H1 (cell line): ENCODE measurements around the gene SPINK1. TPM values are rescaled to one million over a fixed set of nuclear protein-coding genes. Genes with fewer than 3 reads are reported as not detected.
A peak's percentile ranks its signal among the peaks of the same experiment; 100 is the strongest.

Experiments used
- CTCF ChIA-PET: fragments of 300-600 bp; sonication (Branson Sonifier 250); formaldehyde crosslinking; loops from one replicate; lab custom pipeline; 2021; ENCODE audit not compliant: partially characterized antibody; lab: Charles Lee
- POLR2A ChIA-PET: fragments of 300-600 bp; sonication (Branson Sonifier 250); formaldehyde crosslinking; loops from one replicate; lab custom pipeline; 2021; ENCODE audit warnings: inconsistent platforms; ENCODE audit not compliant: partially characterized antibody; lab: Charles Lee
- DNase-seq, 2 experiments: peaks; one replicate each; pipeline versions ENCODE4 v3.0.0 to v3.0.0-alpha.2; 2010 to 2022; ENCODE audit warnings: low spot score in 2 of 2, low read depth in 1 of 2, mixed read lengths in 1 of 2
- FAIRE-seq: peaks from 2 replicates; lab custom pipeline; 2011; peaks lifted over from hg19 to GRCh38; lab: Jason Lieb, UNC
- H2AFZ ChIP-seq: 2 replicates; pipeline ENCODE4 v1.8.1; 2012; ENCODE audit warnings: low read length, inconsistent platforms
- H2AK5ac ChIP-seq: 2 replicates; pipeline ENCODE4 v1.6.1; 2013; ENCODE audit warnings: low read depth, low read length
- H2BK120ac ChIP-seq: replicated peaks from 2 replicates; pipeline ENCODE3; 2013; ENCODE audit warnings: low read depth, low read length, inconsistent platforms
- H2BK12ac ChIP-seq: 2 replicates; pipeline ENCODE4 v1.6.1; 2013; ENCODE audit warnings: low read depth, low read length
- H2BK15ac ChIP-seq: 2 replicates; pipeline ENCODE4 v1.6.1; 2013; ENCODE audit warnings: low read length
- H2BK20ac ChIP-seq: 2 replicates; pipeline ENCODE4 v1.6.1; 2013; ENCODE audit warnings: low read length
- H2BK5ac ChIP-seq: 2 replicates; pipeline ENCODE4 v1.6.1; 2013; ENCODE audit warnings: low read depth, low read length
- H3K14ac ChIP-seq: 2 replicates; pipeline ENCODE4 v1.6.1; 2013; ENCODE audit warnings: inconsistent platforms; ENCODE audit not compliant: insufficient read length
- H3K18ac ChIP-seq: 2 replicates; pipeline ENCODE4 v1.6.1; 2013; ENCODE audit warnings: low read length; ENCODE audit errors: extremely low read depth
- H3K23ac ChIP-seq: 2 replicates; pipeline ENCODE4 v1.6.1; 2013; ENCODE audit warnings: inconsistent platforms; ENCODE audit not compliant: insufficient read length
- H3K23me2 ChIP-seq: 2 replicates; pipeline ENCODE4 v1.6.1; 2013; ENCODE audit warnings: low read depth, low read length
- H3K27ac ChIP-seq: 2 replicates; pipeline ENCODE4 v1.6.1; 2011; ENCODE audit warnings: low read depth, low read length, inconsistent platforms
- H3K27me3 ChIP-seq, 4 experiments: replicated peaks in 1 of 4; 1 replicate in 1 of 4; 2 replicates in 3 of 4; pipeline versions ENCODE4 v1.6.1 to v1.8.1; 2011 to 2013; ENCODE audit warnings: low read length in 3 of 4, mild to moderate bottlenecking in 3 of 4, inconsistent platforms in 2 of 4, mixed read lengths in 2 of 4, moderate library complexity in 1 of 4; ENCODE audit not compliant: control insufficient read depth in 3 of 4, insufficient read depth in 3 of 4; ENCODE audit errors: extremely low read depth in 1 of 4
- H3K36me3 ChIP-seq, 4 experiments: 2 replicates each; pipeline versions ENCODE4 v1.6.1 to v1.8.1; 2011 to 2013; ENCODE audit warnings: mild to moderate bottlenecking in 4 of 4, low read length in 3 of 4, moderate library complexity in 2 of 4, control low read depth in 1 of 4, inconsistent platforms in 1 of 4; ENCODE audit not compliant: insufficient read depth in 4 of 4, control insufficient read depth in 2 of 4
- H3K4ac ChIP-seq: replicated peaks from 2 replicates; pipeline ENCODE3; 2013; ENCODE audit warnings: low read length, low read depth, mixed read lengths, inconsistent platforms; ENCODE audit not compliant: insufficient read length
- H3K4me1 ChIP-seq, 4 experiments: replicated peaks in 1 of 4; 1 replicate in 1 of 4; 2 replicates in 3 of 4; pipeline versions ENCODE4 v1.6.1 to v1.8.1; 2011 to 2013; ENCODE audit warnings: low read length in 3 of 4, inconsistent platforms in 2 of 4, mixed read lengths in 1 of 4; ENCODE audit not compliant: insufficient read depth in 4 of 4, control insufficient read depth in 3 of 4
- H3K4me2 ChIP-seq, 2 experiments: 2 replicates each; pipeline versions ENCODE4 v1.6.1 to v1.8.1; 2011 to 2013; ENCODE audit warnings: low read depth in 2 of 2, low read length in 2 of 2, control low read depth in 1 of 2, inconsistent platforms in 1 of 2, mild to moderate bottlenecking in 1 of 2; ENCODE audit not compliant: insufficient read depth in 1 of 2
- H3K4me3 ChIP-seq, 4 experiments: fragments of 200-600, 300-600 bp in 1 of 4; sonication (generic), shearing (Covaris generic), sonication (Bioruptor Twin) in 1 of 4; 2 replicates each; pipeline versions ENCODE4 v1.5.1 to v1.8.1; 2011 to 2016; ENCODE audit warnings: low read length in 4 of 4, low read depth in 3 of 4, control low read depth in 2 of 4, inconsistent platforms in 2 of 4, mild to moderate bottlenecking in 2 of 4, mixed read lengths in 1 of 4, moderate library complexity in 1 of 4; ENCODE audit not compliant: insufficient read depth in 2 of 4; ENCODE audit errors: extremely low read depth in 1 of 4
- H3K56ac ChIP-seq: replicated peaks from 2 replicates; pipeline ENCODE3; 2013; ENCODE audit warnings: low read depth, mild to moderate bottlenecking, mixed read lengths, low read length, inconsistent platforms; ENCODE audit not compliant: insufficient read length
- H3K79me1 ChIP-seq: 2 replicates; pipeline ENCODE4 v1.6.1; 2013; ENCODE audit warnings: low read depth, low read length, control low read depth
- H3K79me2 ChIP-seq, 2 experiments: 2 replicates each; pipeline versions ENCODE4 v1.6.1 to v1.8.1; 2012 to 2013; ENCODE audit warnings: low read length in 2 of 2, mild to moderate bottlenecking in 2 of 2, inconsistent platforms in 1 of 2; ENCODE audit not compliant: insufficient read depth in 2 of 2, control insufficient read depth in 1 of 2
- H3K9ac ChIP-seq, 4 experiments: replicated peaks in 1 of 4; 1 replicate in 1 of 4; 2 replicates in 3 of 4; pipeline versions ENCODE4 v1.6.1 to v1.8.1; 2011 to 2013; ENCODE audit warnings: low read depth in 3 of 4, low read length in 3 of 4, control low read depth in 2 of 4, mild to moderate bottlenecking in 2 of 4, moderate library complexity in 2 of 4, inconsistent platforms in 1 of 4; ENCODE audit errors: extremely low read depth in 1 of 4
- H3K9me3 ChIP-seq, 2 experiments: 2 replicates each; pipeline versions ENCODE4 v1.6.1 to v1.8.1; 2012 to 2013; ENCODE audit warnings: mild to moderate bottlenecking in 2 of 2, moderate library complexity in 2 of 2, control low read depth in 1 of 2, inconsistent platforms in 1 of 2, low read depth in 1 of 2, low read length in 1 of 2, mixed read lengths in 1 of 2; ENCODE audit not compliant: insufficient read depth in 2 of 2
- H4K20me1 ChIP-seq, 2 experiments: replicated peaks in 1 of 2; 2 replicates each; pipeline versions ENCODE3 to v1.8.1; 2011 to 2013; ENCODE audit warnings: inconsistent platforms in 2 of 2, low read length in 2 of 2, mild to moderate bottlenecking in 1 of 2; ENCODE audit not compliant: insufficient read depth in 2 of 2, control insufficient read depth in 1 of 2
- H4K5ac ChIP-seq: 2 replicates; pipeline ENCODE4 v1.6.1; 2013; ENCODE audit warnings: low read length, low read depth, mixed read lengths, inconsistent platforms; ENCODE audit not compliant: insufficient read length
- H4K8ac ChIP-seq: 2 replicates; pipeline ENCODE4 v1.8.0; 2013; ENCODE audit warnings: mild to moderate bottlenecking, moderate library complexity, low read length, inconsistent platforms; ENCODE audit not compliant: insufficient read depth; ENCODE audit errors: extremely low read depth
- H4K91ac ChIP-seq: replicated peaks from 2 replicates; pipeline ENCODE3; 2013; ENCODE audit warnings: low read length, mixed read lengths, inconsistent platforms; ENCODE audit not compliant: insufficient read length
- CHD1 ChIP-seq: IDR thresholded peaks from 2 replicates; pipeline ENCODE4 v1.6.1; 2012; ENCODE audit warnings: low read depth, low read length, improper control_type of control experiment
- CREB1 ChIP-seq: IDR thresholded peaks from 2 replicates; pipeline ENCODE4 v1.6.1; 2012; ENCODE audit warnings: inconsistent platforms
- KDM1A ChIP-seq: fragments of 200-600, 300-600 bp; sonication (generic); IDR thresholded peaks from 2 replicates; pipeline ENCODE4 v1.7.1; 2016; ENCODE audit warnings: mild to moderate bottlenecking, low read length, borderline replicate concordance
- KDM4A ChIP-seq: IDR thresholded peaks from one replicate; pipeline ENCODE4 v1.7.1; 2012; ENCODE audit warnings: low read depth, mild to moderate bottlenecking, moderate library complexity, low read length, inconsistent platforms; ENCODE audit not compliant: severe bottlenecking
- KDM5A ChIP-seq: fragments of 200-600 bp; IDR thresholded peaks from 2 replicates; pipeline ENCODE4 v1.7.1; 2012; ENCODE audit warnings: mild to moderate bottlenecking, low read length, inconsistent platforms, mixed read lengths
- MAX ChIP-seq: IDR thresholded peaks from 2 replicates; pipeline ENCODE4 v1.6.1; 2012; ENCODE audit warnings: inconsistent platforms
- POLR2A ChIP-seq, 2 experiments: IDR thresholded peaks; 1 replicate in 1 of 2; 2 replicates in 1 of 2; pipeline ENCODE4 v1.6.1; 2011; ENCODE audit warnings: low read depth in 2 of 2, low read length in 2 of 2, mild to moderate bottlenecking in 2 of 2; ENCODE audit errors: control extremely low read depth in 1 of 2
- POLR2AphosphoS5 ChIP-seq: IDR thresholded peaks from 2 replicates; pipeline ENCODE4 v1.6.1; 2011; ENCODE audit warnings: low read depth, low read length
- SIN3A ChIP-seq, 2 experiments: IDR thresholded peaks in 1 of 2; conservative IDR thresholded peaks in 1 of 2; 2 replicates each; pipeline ENCODE4 v1.6.1; 2011 to 2012; ENCODE audit warnings: low read length in 2 of 2, improper control_type of control experiment in 1 of 2, low read depth in 1 of 2, mild to moderate bottlenecking in 1 of 2
- SIRT6 ChIP-seq: IDR thresholded peaks from one replicate; pipeline ENCODE4 v1.7.1; 2012; ENCODE audit warnings: low read length, inconsistent platforms
- SP4 ChIP-seq: IDR thresholded peaks from 2 replicates; pipeline ENCODE4 v1.6.1; 2012; ENCODE audit warnings: low read length, inconsistent platforms
- USF2 ChIP-seq: IDR thresholded peaks from 2 replicates; pipeline ENCODE4 v1.6.1; 2011; ENCODE audit warnings: low read length, improper control_type of control experiment
- polyA plus RNA-seq, 7 experiments: library from polyadenylated mRNA; depleted of rRNA in 3 of 7; stranded (reverse) in 5 of 7; unstranded in 2 of 7; fragments of >200 nt in 5 of 7; fragments of 200-250 nt in 2 of 7; gene quantifications; 1 replicate in 5 of 7; 2 replicates in 1 of 7; 4 replicates in 1 of 7; pipeline versions ENCODE4 v1.2.1 to v1.2.3, GENCODE V29; 2011 to 2013; ENCODE audit warnings: missing spikeins in 2 of 7, mixed read lengths in 2 of 7
- total RNA-seq: library from RNA; stranded (reverse); fragmentation: NEBNext Ultra II Directional; extraction: Animal tissue kit (Norgen Biotek cat#: 25700); gene quantifications from 2 replicates; pipeline ENCODE4 v1.2.1, GENCODE V29; 2021

The SPINK1 gene
- total and polyA plus RNA-seq, 2 of the 8 experiments (the other 6 are each of a cell fraction or from before 2014, with no cell fraction given), result 0.48 to 1.3 TPM

GRCh38 chr5:147856801-147857200 is 25.3 kb upstream of the SPINK1 start:
- Histone ChIP-seq H4K91ac (no peak overlapping the region), H3K27ac (no peak overlapping the region), H3K18ac (no peak overlapping the region), H2BK12ac (no peak overlapping the region), H2AK5ac (no peak overlapping the region), H3K23me2 (no peaks in the 10 kb centered on the region), H2BK5ac (no peak overlapping the region), H3K4me2 (no peak overlapping the region), H2BK120ac (no peak overlapping the region), H3K79me2 (peaks cover 0 to 5% of the 10 kb centered on the region in 2 experiments; a peak in 1 of 4 replicates), H4K5ac (no peak overlapping the region), H3K79me1 (no peaks in the 10 kb centered on the region), H3K4ac (no peak overlapping the region), H2AFZ (no peak overlapping the region), H3K23ac (no peak overlapping the region), H3K9me3 (no peaks in the 10 kb centered on the region), H4K8ac (no peak overlapping the region), H3K9ac (no peak overlapping the region), H3K27me3 (peaks cover 0 to 2% (median 0%) of the 10 kb centered on the region in 4 experiments; a peak in 1 of 7 replicates), H3K36me3 (peaks cover 0 to 10% (median under 1%) of the 10 kb centered on the region in 4 experiments; a peak in 1 of 8 replicates), H2BK20ac (no peak overlapping the region), H2BK15ac (no peak overlapping the region), H3K56ac (no peak overlapping the region), H3K14ac (no peak overlapping the region), H4K20me1 (no peaks in the 10 kb centered on the region), H3K4me3 (no peak overlapping the region), H3K4me1 (peaks cover 2 to 12% (median 12%) of the 10 kb centered on the region in 4 experiments; a peak in 5 of 7 replicates)
- FAIRE-seq, result peak; percentile 32
- TF ChIP-seq POLR2AphosphoS5 (peak; percentile 80), SIN3A (conservative IDR thresholded peaks at IDR 0.05 in 1 of 2, IDR thresholded peaks at IDR 0.05 in 1 of 2; ENCODE audit: low read depth in 1 of 2, low read length in 2 of 2) (no peak), KDM1A (no peak), CREB1 (no peak), CHD1 (no peak), SP4 (no peak), SIRT6 (no peak), POLR2A (IDR thresholded peaks at IDR 0.05; ENCODE audit: control extremely low read depth in 1 of 2, low read depth in 2 of 2, low read length in 2 of 2) (peak; percentile 72 to 73; a peak in 1 of 3 replicates), KDM4A (no peak), KDM5A (no peak), MAX (no peak), USF2 (no peak)
- CTCF ChIA-PET, result interaction anchor here (0.6 to 9.2 kb wide), 12 partner anchors 12 to 1429 kb away, joined by 3 to 126 read pairs (median 6); partner anchors contain the start of gene SCGB3A2
- no peak for DNase-seq
- POLR2A ChIA-PET, result interaction anchor here (0.7 to 26.7 kb wide), 9 partner anchors 6 to 1921 kb away, joined by 3 to 730 read pairs (median 90); partner anchors contain the start of gene SCGB3A2
